Liver (tissue), 9 donors: ENCODE results near the gene GTF2E1. TPM values are rescaled to one million over a fixed set of nuclear protein-coding genes. Genes with fewer than 3 reads are reported as not detected.
A peak's percentile ranks its signal among the peaks of the same experiment; 100 is the strongest.

Source experiments
- DNase-seq: peaks from one replicate; pipeline ENCODE4 v3.0.0-alpha.2; 2017; ENCODE audit warnings: low spot score
- H3K27ac ChIP-seq, 2 donors: one replicate each; pipeline ENCODE4 v1.7.0; 2013; ENCODE audit warnings: inconsistent platforms in 2 of 2, low read length in 2 of 2, control low read depth in 1 of 2, low read depth in 1 of 2, mild to moderate bottlenecking in 1 of 2
- H3K27me3 ChIP-seq, 4 donors: one replicate each; pipeline versions ENCODE4 v1.6.1 to v1.7.0; 2013; ENCODE audit warnings: low read length in 3 of 4, inconsistent platforms in 1 of 4, mild to moderate bottlenecking in 1 of 4, moderate library complexity in 1 of 4; ENCODE audit not compliant: control insufficient read depth in 4 of 4, insufficient read depth in 4 of 4
- H3K36me3 ChIP-seq, 4 donors: one replicate each; pipeline versions ENCODE4 v1.6.1 to v1.7.0; 2013; ENCODE audit warnings: low read length in 3 of 4, mild to moderate bottlenecking in 3 of 4, low read depth in 1 of 4, moderate library complexity in 1 of 4; ENCODE audit not compliant: control insufficient read depth in 4 of 4, insufficient read depth in 3 of 4
- H3K4me1 ChIP-seq, 4 donors: one replicate each; pipeline versions ENCODE4 v1.6.1 to v1.7.0; 2013; ENCODE audit warnings: low read length in 3 of 4, mild to moderate bottlenecking in 3 of 4, moderate library complexity in 1 of 4; ENCODE audit not compliant: control insufficient read depth in 4 of 4, insufficient read depth in 4 of 4
- H3K4me3 ChIP-seq, 3 donors: one replicate each; pipeline versions ENCODE4 v1.6.1 to v1.7.0; 2013; ENCODE audit warnings: low read length in 3 of 3, control low read depth in 1 of 3, low read depth in 1 of 3, mild to moderate bottlenecking in 1 of 3
- H3K9ac ChIP-seq, 2 donors: one replicate each; pipeline ENCODE4 v1.7.0; 2013; ENCODE audit warnings: low read length in 2 of 2, mild to moderate bottlenecking in 2 of 2, moderate library complexity in 2 of 2, control low read depth in 1 of 2, low read depth in 1 of 2
- H3K9me3 ChIP-seq, 4 donors: one replicate each; pipeline versions ENCODE4 v1.6.1 to v1.7.0; 2013; ENCODE audit warnings: low read length in 3 of 4; ENCODE audit not compliant: control insufficient read depth in 4 of 4
- EGR1 ChIP-seq, 2 donors: IDR thresholded peaks; 2 replicates each; pipeline ENCODE4 v1.6.1; 2016 to 2018; ENCODE audit warnings: antibody characterized with exemption in 2 of 2, low read depth in 2 of 2
- FOXA2 ChIP-seq: IDR thresholded peaks from 2 replicates; pipeline ENCODE4 v1.6.1; 2016; ENCODE audit warnings: antibody characterized with exemption
- HNF4A ChIP-seq, 2 donors: conservative IDR thresholded peaks; 2 replicates each; pipeline ENCODE4 v1.6.1; 2016; ENCODE audit warnings: antibody characterized with exemption in 2 of 2, mild to moderate bottlenecking in 2 of 2
- HNF4G ChIP-seq: IDR thresholded peaks from 2 replicates; pipeline ENCODE4 v1.6.1; 2016; ENCODE audit warnings: antibody characterized with exemption
- JUND ChIP-seq, 2 donors: IDR thresholded peaks; 2 replicates each; pipeline ENCODE4 v1.6.1; 2016; ENCODE audit warnings: antibody characterized with exemption in 2 of 2
- MAX ChIP-seq: IDR thresholded peaks from 2 replicates; pipeline ENCODE4 v1.6.1; 2016; ENCODE audit warnings: antibody characterized with exemption
- NR2F2 ChIP-seq: IDR thresholded peaks from 2 replicates; pipeline ENCODE4 v1.6.1; 2016; ENCODE audit warnings: antibody characterized with exemption
- RXRA ChIP-seq, 2 donors: IDR thresholded peaks; 2 replicates each; pipeline ENCODE4 v1.6.1; 2017 to 2018; ENCODE audit warnings: antibody characterized with exemption in 2 of 2, mild to moderate bottlenecking in 1 of 2
- SP1 ChIP-seq: IDR thresholded peaks from 2 replicates; pipeline ENCODE4 v1.6.1; 2018; ENCODE audit warnings: antibody characterized with exemption, mild to moderate bottlenecking
- TAF1 ChIP-seq: conservative IDR thresholded peaks from 2 replicates; pipeline ENCODE4 v1.6.1; 2016; ENCODE audit warnings: antibody characterized with exemption, mild to moderate bottlenecking
- YY1 ChIP-seq: IDR thresholded peaks from 2 replicates; pipeline ENCODE4 v1.6.1; 2016; ENCODE audit warnings: antibody characterized with exemption, mild to moderate bottlenecking
- WGBS: extraction: QIAGEN DNeasy Blood & Tissue Kit; methylation state at CpG from one replicate; pipeline ENCODE4 v1.1.7; 2013; 5-methylcytosine and 5-hydroxymethylcytosine counted together
- polyA plus RNA-seq, 2 donors: library from polyadenylated mRNA; stranded (reverse) in 1 of 2; unstranded in 1 of 2; fragments of 200-250 nt in 1 of 2; fragments of >200 nt in 1 of 2; fragmentation: Nextera tagmentation in 1 of 2; extraction: Ambion mirVana in 1 of 2; gene quantifications; one replicate each; pipeline versions ENCODE4 v1.2.1 to v1.2.3, GENCODE V29; 2013 to 2015
- total RNA-seq, 2 donors: library from RNA; depleted of rRNA; stranded (reverse); fragments of >200 nt; gene quantifications; one replicate each; pipeline ENCODE4 v1.2.3, GENCODE V29; 2014
- TF ChIP-seq, protein P1 (sequence below): IDR thresholded peaks from 2 replicates; pipeline ENCODE4 v1.6.1; 2016; ENCODE audit warnings: antibody characterized with exemption, mild to moderate bottlenecking
- TF ChIP-seq, protein P2 (sequence below): fragments of 150-350 bp; IDR thresholded peaks from 2 replicates; pipeline ENCODE4 v1.5.1; 2017; ENCODE audit warnings: improper control_type of control experiment, low read depth, low read length; ENCODE audit not compliant: missing input control
- TF ChIP-seq, protein P3 (sequence below): IDR thresholded peaks from 2 replicates; pipeline ENCODE4 v1.6.1; 2016; ENCODE audit warnings: antibody characterized with exemption
- TF ChIP-seq, protein P4 (sequence below): IDR thresholded peaks from 2 replicates; pipeline ENCODE4 v1.6.1; 2016; ENCODE audit warnings: antibody characterized with exemption
- donor health status: healthy.
- donor health status: healthy.
- donor health status: healthy.
- donor health status: healthy.
- donor health status: healthy.

GTF2E1 gene
- total and polyA plus RNA-seq, 4 donors = 2.3 to 9.5 (median 3.9) TPM

DNA sequence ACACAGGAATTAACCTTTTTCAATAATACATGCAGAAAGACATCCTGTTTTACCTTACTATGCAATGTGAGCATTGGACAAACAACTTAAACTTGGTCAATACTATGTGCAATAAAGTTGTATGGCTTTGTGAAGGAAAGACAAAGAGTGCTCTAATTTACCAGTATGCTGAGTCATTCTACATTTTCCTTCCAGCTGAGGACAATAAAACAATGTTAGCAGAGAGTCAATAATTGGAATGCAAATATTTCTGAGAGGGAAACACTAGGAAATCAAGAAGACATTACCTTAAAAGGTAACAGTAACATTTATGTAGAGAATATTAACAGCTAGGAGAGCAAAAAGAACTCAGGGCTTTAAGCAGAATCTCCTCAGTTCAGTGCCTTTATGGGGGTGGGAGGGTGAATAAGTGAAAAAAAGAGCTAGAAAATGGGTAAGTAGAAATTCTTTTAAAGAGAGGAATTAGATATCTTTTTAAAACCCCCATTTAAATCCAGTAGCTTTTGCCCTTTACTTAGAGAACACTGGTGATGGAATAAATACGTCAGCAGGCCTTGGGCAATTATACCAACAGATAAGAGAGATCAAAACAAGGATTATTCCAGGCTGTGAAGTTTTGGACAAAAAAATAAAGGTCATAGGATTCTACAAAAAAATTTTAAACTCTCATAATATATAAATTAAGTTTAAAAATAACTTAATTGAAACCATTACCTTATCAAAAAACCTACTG lies 48.9 kb upstream of the GTF2E1 start:
- H3K4me3 ChIP-seq = no peak overlapping the region
- DNase-seq = no peak
- H3K36me3 ChIP-seq = peaks cover 0 to 5% (median 0%) of the 10 kb centered on the region in 4 donors
- peak overlapping the region in 1 of 2 donors; percentile 77 for H3K9ac ChIP-seq
- no peaks in the 10 kb centered on the region for H3K27me3 ChIP-seq
- TF ChIP-seq SP1 (peak; percentile 49), EGR1 (IDR thresholded peaks at IDR 0.05; ENCODE audit: low read depth in 2 of 2) (peak in 1 of 2 donors; percentile 36), FOXA2 (no peak), HNF4G (no peak), TAF1 (no peak), RXRA (IDR thresholded peaks at IDR 0.05) (peak; percentile 20 to 54), YY1 (peak; percentile 54), JUND (IDR thresholded peaks at IDR 0.05) (peak; percentile 52 to 75), HNF4A (conservative IDR thresholded peaks at IDR 0.05) (peak; percentile 51 to 63), MAX (peak; percentile 17), NR2F2 (no peak)
- TF ChIP-seq, protein P1, sequence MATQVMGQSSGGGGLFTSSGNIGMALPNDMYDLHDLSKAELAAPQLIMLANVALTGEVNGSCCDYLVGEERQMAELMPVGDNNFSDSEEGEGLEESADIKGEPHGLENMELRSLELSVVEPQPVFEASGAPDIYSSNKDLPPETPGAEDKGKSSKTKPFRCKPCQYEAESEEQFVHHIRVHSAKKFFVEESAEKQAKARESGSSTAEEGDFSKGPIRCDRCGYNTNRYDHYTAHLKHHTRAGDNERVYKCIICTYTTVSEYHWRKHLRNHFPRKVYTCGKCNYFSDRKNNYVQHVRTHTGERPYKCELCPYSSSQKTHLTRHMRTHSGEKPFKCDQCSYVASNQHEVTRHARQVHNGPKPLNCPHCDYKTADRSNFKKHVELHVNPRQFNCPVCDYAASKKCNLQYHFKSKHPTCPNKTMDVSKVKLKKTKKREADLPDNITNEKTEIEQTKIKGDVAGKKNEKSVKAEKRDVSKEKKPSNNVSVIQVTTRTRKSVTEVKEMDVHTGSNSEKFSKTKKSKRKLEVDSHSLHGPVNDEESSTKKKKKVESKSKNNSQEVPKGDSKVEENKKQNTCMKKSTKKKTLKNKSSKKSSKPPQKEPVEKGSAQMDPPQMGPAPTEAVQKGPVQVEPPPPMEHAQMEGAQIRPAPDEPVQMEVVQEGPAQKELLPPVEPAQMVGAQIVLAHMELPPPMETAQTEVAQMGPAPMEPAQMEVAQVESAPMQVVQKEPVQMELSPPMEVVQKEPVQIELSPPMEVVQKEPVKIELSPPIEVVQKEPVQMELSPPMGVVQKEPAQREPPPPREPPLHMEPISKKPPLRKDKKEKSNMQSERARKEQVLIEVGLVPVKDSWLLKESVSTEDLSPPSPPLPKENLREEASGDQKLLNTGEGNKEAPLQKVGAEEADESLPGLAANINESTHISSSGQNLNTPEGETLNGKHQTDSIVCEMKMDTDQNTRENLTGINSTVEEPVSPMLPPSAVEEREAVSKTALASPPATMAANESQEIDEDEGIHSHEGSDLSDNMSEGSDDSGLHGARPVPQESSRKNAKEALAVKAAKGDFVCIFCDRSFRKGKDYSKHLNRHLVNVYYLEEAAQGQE = no peak
- TF ChIP-seq, protein P2, sequence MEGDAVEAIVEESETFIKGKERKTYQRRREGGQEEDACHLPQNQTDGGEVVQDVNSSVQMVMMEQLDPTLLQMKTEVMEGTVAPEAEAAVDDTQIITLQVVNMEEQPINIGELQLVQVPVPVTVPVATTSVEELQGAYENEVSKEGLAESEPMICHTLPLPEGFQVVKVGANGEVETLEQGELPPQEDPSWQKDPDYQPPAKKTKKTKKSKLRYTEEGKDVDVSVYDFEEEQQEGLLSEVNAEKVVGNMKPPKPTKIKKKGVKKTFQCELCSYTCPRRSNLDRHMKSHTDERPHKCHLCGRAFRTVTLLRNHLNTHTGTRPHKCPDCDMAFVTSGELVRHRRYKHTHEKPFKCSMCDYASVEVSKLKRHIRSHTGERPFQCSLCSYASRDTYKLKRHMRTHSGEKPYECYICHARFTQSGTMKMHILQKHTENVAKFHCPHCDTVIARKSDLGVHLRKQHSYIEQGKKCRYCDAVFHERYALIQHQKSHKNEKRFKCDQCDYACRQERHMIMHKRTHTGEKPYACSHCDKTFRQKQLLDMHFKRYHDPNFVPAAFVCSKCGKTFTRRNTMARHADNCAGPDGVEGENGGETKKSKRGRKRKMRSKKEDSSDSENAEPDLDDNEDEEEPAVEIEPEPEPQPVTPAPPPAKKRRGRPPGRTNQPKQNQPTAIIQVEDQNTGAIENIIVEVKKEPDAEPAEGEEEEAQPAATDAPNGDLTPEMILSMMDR = no peak
- TF ChIP-seq, protein P3, sequence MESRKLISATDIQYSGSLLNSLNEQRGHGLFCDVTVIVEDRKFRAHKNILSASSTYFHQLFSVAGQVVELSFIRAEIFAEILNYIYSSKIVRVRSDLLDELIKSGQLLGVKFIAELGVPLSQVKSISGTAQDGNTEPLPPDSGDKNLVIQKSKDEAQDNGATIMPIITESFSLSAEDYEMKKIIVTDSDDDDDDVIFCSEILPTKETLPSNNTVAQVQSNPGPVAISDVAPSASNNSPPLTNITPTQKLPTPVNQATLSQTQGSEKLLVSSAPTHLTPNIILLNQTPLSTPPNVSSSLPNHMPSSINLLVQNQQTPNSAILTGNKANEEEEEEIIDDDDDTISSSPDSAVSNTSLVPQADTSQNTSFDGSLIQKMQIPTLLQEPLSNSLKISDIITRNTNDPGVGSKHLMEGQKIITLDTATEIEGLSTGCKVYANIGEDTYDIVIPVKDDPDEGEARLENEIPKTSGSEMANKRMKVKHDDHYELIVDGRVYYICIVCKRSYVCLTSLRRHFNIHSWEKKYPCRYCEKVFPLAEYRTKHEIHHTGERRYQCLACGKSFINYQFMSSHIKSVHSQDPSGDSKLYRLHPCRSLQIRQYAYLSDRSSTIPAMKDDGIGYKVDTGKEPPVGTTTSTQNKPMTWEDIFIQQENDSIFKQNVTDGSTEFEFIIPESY = no peak
- TF ChIP-seq, protein P4, sequence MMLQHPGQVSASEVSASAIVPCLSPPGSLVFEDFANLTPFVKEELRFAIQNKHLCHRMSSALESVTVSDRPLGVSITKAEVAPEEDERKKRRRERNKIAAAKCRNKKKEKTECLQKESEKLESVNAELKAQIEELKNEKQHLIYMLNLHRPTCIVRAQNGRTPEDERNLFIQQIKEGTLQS = peak; percentile 74
- no peaks in the 10 kb centered on the region for H3K9me3 ChIP-seq
- H3K27ac ChIP-seq = peak overlapping the region; percentile 81 to 88
- H3K4me1 ChIP-seq = peaks cover 0 to 14% (median 6%) of the 10 kb centered on the region in 4 donors
- WGBS = 44% methylated on average over 1 of the region's 1 CpG
